Stimulated activated memory B cell treated with anti-CD40 and anti-IgM and Interleukin-4, amounts not matched to agents 10 μg/mL and 1 μg/mL and 100 μg/mL, for 72 hours (primary cell): ENCODE data around the gene MMP19.
"Not testable (repeated sequence)": the region's sequence is repeated elsewhere in the genome, so short reads cannot be mapped to it uniquely, and the experiment has no call there.

Experiments used
- ATAC-seq: fragments of 150-1000 bp; cut with Tn5 transposase; 2 replicates; pipeline ENCODE4 v1.10.0; 2021
- H3K27ac Mint-ChIP-seq: one replicate; pipeline ENCODE4 v1.8.0; 2022; ENCODE audit warnings: mild to moderate bottlenecking, mixed read lengths
- H3K27me3 Mint-ChIP-seq: one replicate; pipeline ENCODE4 v1.8.0; 2022; ENCODE audit warnings: mixed read lengths
- H3K36me3 Mint-ChIP-seq: one replicate; pipeline ENCODE4 v1.8.0; 2022; ENCODE audit warnings: mixed read lengths
- H3K4me1 Mint-ChIP-seq: one replicate; pipeline ENCODE4 v1.8.0; 2022; ENCODE audit warnings: mixed read lengths
- H3K4me3 Mint-ChIP-seq: one replicate; pipeline ENCODE4 v1.8.0; 2022; ENCODE audit warnings: mild to moderate bottlenecking, moderate library complexity, mixed read lengths
- H3K9me3 Mint-ChIP-seq: one replicate; pipeline ENCODE4 v1.8.0; 2022; ENCODE audit warnings: mixed read lengths

Gene MMP19, protein sequence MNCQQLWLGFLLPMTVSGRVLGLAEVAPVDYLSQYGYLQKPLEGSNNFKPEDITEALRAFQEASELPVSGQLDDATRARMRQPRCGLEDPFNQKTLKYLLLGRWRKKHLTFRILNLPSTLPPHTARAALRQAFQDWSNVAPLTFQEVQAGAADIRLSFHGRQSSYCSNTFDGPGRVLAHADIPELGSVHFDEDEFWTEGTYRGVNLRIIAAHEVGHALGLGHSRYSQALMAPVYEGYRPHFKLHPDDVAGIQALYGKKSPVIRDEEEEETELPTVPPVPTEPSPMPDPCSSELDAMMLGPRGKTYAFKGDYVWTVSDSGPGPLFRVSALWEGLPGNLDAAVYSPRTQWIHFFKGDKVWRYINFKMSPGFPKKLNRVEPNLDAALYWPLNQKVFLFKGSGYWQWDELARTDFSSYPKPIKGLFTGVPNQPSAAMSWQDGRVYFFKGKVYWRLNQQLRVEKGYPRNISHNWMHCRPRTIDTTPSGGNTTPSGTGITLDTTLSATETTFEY

DNA sequence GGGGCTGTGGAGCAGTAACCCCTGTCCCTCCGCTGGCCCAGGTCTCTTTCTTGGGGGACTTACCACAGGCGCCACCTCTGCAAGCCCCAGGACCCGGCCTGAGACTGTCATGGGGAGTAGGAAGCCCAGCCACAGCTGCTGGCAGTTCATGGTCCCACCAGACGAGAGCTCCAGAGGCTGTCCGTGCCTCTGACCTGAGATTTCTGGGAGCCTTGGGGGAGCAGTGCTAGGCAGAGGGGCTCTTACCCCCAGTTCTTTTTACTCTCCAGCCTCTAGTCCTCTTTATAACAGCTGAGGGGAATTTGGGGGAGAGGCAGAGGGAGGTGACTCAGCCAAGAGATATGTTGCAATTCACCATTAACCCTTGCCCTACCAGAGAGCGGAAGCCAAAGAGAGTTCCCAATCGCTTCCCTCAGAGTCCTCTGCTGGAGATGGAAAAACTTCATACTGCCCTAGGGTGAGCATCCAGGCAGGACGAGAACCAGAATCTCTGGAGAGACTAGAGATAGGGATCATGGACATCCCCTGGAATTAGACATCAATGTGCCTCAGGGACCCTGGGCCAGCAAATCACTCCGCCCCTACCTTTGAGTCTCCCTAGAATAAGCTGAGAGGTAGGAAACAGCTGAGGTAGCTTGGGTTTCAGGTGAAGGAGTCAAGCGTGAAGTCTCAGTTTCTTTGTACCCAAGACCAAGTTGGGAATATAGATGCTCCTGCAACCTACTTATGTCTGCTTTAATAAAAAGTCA, at the start of gene MMP19:
TSS of gene MMP19 (minus strand) at position 256 of the 749 bp plus-strand sequence. CDS start at position 150, 106 bp downstream.
- H3K4me3 Mint-ChIP-seq = no peak within 1 kb of the TSS

DNA sequence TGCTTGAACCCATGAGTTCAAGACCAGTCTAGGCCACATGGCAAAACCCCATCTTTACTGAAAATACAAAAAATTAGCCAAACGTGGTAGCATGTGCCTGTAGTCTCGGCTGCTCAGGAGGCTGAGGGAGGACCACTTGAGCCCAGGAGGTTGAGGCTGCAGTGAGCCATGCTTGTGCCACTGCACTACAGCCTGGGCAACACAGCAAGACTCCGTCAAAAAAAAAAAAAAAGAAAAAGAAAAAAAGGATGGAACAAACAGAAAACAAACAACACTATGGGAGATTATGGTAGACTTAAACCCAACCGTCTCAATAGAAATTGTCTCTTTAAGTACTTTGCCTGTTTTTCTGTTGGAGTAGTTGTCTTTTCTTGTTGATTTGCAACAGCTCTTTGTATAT, 48.6 kb upstream of the MMP19 start:
- H3K27ac Mint-ChIP-seq = no peak overlapping the region

More for the DNA sequence above, at the start of gene MMP19:
- Mint-ChIP-seq H3K4me1 (peaks cover 8% of the 10 kb centered on the region), H3K27ac (no peak within 1 kb of the TSS), H3K27me3 (peaks cover 19% of the 10 kb centered on the region), H3K9me3 (no peaks in the 10 kb centered on the region), H3K36me3 (no peaks in the 10 kb centered on the region)
- no peak for ATAC-seq

DNA sequence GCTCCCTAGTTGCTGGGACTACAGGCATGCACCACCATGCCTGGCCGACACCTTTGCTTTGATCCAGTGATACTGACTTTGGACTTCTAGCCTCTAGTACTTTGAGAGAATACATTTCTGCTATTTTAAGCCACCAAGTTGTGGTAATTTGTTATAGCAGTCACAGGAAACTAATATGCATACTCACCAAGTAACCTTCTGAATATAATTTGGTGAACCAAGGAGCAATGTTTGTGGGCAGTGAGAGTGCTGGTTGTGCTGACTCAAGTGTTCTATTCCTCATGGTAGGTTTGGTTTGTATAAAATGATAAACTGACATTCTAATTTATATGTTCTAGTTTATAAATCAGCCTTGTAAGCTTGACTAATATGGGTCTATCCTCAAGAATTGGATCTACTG, 42.4 kb upstream of the MMP19 start:
- no peaks in the 10 kb centered on the region for H3K9me3 Mint-ChIP-seq
- no peak for ATAC-seq
- no peak overlapping the region for H3K27ac Mint-ChIP-seq
- no peaks in the 10 kb centered on the region for H3K27me3 Mint-ChIP-seq
- no peaks in the 10 kb centered on the region for H3K4me1 Mint-ChIP-seq
- no peaks in the 10 kb centered on the region for H3K36me3 Mint-ChIP-seq
- no peak overlapping the region for H3K4me3 Mint-ChIP-seq

More for the DNA sequence above, 48.6 kb upstream of the MMP19 start:
- Mint-ChIP-seq H3K36me3 (peaks cover 6% of the 10 kb centered on the region), H3K4me3 (no peak overlapping the region), H3K27me3 (no peaks in the 10 kb centered on the region), H3K4me1 (no peaks in the 10 kb centered on the region), H3K9me3 (peaks cover 2% of the 10 kb centered on the region)
- ATAC-seq = no peak

DNA sequence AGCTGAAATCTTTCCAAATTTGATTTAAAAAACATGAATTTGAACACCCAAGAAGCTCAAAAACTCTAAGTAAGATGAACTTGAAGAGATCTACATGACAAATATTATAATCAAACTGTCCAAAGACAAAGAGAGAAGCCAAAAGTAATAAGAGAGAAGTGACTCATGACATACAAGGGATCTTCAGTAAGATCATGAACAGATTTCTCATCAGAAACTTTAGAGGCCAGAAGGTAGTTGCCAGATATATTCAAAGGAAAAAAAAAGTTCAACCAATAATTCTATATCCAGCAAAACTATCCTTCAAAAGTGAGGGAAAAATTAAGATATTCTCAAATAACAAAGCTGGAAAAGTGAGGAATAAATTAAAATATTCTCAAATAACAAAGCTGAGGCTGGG, 35.1 kb upstream of the MMP19 start:
- Mint-ChIP-seq H3K9me3 (peaks cover 8% of the 10 kb centered on the region), H3K4me3 (no peak overlapping the region), H3K4me1 (no peaks in the 10 kb centered on the region), H3K36me3 (peaks cover 10% of the 10 kb centered on the region), H3K27me3 (no peaks in the 10 kb centered on the region), H3K27ac (no peak overlapping the region)
- no peak for ATAC-seq

DNA sequence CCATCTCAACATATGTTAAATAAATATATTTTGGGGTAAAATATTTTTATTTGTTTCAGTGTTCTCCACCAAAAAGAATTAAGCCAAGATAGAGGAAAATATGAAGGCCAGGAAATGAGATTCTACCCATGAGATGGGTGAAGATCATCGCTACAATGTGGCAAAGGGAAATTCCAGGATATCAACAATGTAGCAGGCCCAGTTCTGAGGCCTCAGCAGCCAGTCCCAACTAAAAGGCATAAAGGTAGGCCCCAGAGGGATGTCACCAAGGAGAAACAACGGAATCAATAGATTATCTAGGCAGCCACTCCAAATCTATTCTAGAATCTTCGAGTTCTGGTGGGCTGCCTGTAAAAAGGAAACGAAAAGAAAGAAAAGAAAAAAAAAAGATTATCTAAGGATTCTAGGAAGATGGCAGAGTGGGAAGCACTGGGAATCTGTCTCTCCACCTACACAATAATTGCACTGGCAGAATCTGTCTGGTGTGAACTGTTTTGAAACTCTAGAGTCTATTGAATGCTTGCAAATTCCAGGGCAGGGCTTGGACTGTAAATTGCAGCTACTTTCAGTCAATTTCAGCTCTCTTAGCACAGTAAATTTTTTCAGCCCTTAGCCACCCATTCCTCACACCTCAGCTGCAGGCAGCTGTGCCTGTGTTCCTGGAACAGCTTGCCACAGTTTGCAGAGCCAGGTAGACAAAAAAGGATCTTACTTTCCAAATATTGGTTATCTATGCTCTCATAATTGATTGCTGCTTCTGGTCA, 33.1 kb upstream of the MMP19 start:
- H3K4me1 Mint-ChIP-seq = no peaks in the 10 kb centered on the region
- H3K9me3 Mint-ChIP-seq = peaks cover 8% of the 10 kb centered on the region
- no peak overlapping the region for H3K27ac Mint-ChIP-seq
- H3K4me3 Mint-ChIP-seq = no peak overlapping the region
- no peak for ATAC-seq
- H3K36me3 Mint-ChIP-seq = peaks cover 10% of the 10 kb centered on the region
- no peaks in the 10 kb centered on the region for H3K27me3 Mint-ChIP-seq

DNA sequence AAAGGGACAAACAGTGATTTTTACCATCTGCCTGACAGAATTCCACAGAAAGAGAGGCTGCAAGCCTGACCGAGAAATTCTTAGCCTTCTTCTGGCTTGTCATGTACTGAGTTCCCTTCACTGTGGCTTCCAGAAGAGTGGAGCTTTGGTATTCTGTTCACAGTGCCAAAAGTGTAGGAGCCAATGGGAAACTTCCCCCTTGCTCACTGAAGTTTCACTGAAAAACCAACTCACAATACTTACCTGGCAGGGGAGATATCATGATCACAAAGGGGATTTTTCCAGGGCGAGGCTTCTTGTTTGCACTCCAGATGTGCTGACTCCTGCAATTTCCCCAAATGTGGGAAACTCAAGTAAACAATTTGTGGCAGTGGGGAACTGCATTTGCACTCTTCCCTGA, 31.7 kb upstream of the MMP19 start:
- no peak overlapping the region for H3K4me3 Mint-ChIP-seq

DNA sequence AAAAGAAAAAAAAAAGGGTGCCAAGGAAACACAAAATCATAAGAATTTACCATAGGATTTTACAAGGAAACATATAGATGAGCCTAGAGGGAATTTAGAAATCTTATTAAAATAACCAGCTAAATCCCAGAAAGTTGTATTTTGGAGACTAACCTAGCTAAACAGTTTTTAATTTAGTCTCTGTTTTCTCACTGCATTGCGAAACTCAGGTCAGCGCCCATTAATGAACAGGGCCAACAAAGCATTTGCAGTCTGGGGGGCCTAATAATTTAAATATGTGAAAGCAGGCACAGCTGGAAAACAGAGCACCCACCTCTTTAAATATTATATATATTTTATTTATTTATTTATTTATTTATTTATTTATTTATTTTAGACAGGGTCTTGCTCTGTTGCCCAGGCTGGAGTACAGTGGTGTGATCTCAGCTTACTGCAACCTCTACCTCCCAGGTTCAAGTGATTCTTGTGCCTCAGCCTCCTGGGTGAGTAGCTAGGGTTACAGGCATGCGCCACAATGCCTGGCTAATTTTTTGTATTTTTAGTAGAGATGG, 23.8 kb upstream of the MMP19 start:
- H3K27me3 Mint-ChIP-seq, H3K4me1 Mint-ChIP-seq, H3K4me3 Mint-ChIP-seq, H3K27ac Mint-ChIP-seq, ATAC-seq, H3K9me3 Mint-ChIP-seq, H3K36me3 Mint-ChIP-seq: not testable (repeated sequence)

More for the DNA sequence above, 31.7 kb upstream of the MMP19 start:
- H3K27ac Mint-ChIP-seq = no peak overlapping the region
- peaks cover 8% of the 10 kb centered on the region for H3K9me3 Mint-ChIP-seq
- no peak for ATAC-seq
- no peaks in the 10 kb centered on the region for H3K27me3 Mint-ChIP-seq
- no peaks in the 10 kb centered on the region for H3K4me1 Mint-ChIP-seq
- H3K36me3 Mint-ChIP-seq = peaks cover 10% of the 10 kb centered on the region

DNA sequence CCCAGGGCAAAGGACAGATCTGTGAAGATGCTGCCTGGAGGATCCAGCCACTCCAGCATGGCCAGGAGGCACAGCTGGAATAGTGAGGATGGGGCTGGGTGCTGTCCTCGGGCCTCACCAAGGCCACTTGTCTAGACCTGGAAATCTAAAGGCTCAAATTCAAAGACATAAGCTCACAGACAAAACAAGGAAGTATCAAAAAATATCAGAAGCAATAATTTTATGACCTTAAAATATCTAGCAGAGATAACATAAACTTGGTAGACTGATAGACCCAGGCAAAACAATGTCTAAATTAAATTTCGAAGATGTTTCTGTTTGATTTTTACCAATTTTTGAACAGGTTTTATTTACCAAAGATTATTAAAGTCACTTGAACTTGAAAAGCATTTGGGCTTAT, 22.6 kb upstream of the MMP19 start:
- H3K27me3 Mint-ChIP-seq = no peaks in the 10 kb centered on the region
- ATAC-seq = no peak
- no peak overlapping the region for H3K4me3 Mint-ChIP-seq
- H3K4me1 Mint-ChIP-seq = no peaks in the 10 kb centered on the region
- H3K36me3 Mint-ChIP-seq = no peaks in the 10 kb centered on the region
- peaks cover 3% of the 10 kb centered on the region for H3K9me3 Mint-ChIP-seq
- H3K27ac Mint-ChIP-seq = no peak overlapping the region

DNA sequence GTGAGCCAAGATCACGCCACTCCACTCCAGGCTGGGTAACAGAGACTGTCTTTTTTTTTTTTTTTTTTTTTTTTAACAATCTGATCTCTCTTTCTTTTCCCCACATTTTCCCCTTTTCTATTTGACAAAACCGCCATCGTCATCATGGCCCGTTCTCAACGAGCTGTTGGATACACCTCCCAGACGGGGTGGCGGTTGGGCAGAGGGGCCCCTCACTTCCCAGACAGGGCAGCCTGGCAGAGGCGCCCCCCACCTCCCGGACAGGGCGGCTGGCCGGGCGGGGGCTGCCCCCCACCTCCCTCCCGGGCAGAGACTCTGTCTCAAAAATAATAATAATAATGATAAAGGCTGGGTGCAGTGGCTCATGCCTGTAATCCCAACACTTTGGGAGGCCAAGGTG, 20.2 kb upstream of the MMP19 start:
- H3K36me3 Mint-ChIP-seq, H3K27ac Mint-ChIP-seq: not testable (repeated sequence)

DNA sequence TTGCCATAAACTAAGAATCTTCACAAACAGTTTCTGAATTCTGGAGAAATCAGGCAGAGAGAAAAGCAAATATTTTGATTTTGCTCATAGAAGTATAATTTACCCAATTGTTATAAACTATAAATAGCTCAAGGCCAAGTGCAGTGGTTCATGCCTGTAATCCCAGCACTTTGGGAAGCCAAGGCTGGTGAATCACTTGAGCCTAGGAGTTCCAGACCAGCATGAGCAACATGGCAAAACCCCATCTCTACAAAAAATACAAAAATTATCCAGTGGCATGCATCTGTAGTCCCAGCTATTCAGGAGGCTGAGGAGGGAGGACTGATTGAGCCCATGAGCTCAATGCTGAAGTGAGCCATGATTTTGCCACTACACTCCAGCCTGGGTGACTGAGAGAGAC, 19.6 kb upstream of the MMP19 start:
- Mint-ChIP-seq H3K4me1 (no peaks in the 10 kb centered on the region), H3K36me3 (no peaks in the 10 kb centered on the region), H3K27ac (no peak overlapping the region), H3K9me3 (peaks cover 3% of the 10 kb centered on the region), H3K4me3 (no peak overlapping the region), H3K27me3 (no peaks in the 10 kb centered on the region)
- no peak for ATAC-seq

More for the DNA sequence above, 20.2 kb upstream of the MMP19 start:
- not testable (repeated sequence) for H3K9me3 Mint-ChIP-seq, H3K4me3 Mint-ChIP-seq, H3K4me1 Mint-ChIP-seq, ATAC-seq, H3K27me3 Mint-ChIP-seq

DNA sequence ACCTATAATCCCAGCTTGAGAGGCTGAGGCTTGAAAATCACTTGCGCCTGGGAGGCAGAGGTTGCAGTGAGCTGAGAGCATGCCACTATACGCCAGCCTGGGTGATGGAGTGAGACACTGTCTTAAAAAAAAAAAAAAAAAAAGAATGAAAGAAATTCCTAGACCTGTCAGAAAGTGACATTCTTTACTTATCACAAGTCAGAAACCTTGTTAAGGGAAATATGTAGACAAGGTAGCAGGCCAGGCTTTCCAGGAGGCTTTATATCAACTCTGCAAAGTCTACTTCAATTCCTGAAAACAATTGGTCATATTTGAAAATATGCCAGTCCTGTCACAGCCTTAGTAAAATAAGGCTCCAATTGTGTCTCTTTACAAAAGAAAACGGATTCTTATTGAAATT, 19.1 kb upstream of the MMP19 start:
- Mint-ChIP-seq H3K9me3 (peaks cover 3% of the 10 kb centered on the region), H3K27ac (no peak overlapping the region), H3K27me3 (no peaks in the 10 kb centered on the region), H3K4me1 (no peaks in the 10 kb centered on the region), H3K36me3 (no peaks in the 10 kb centered on the region), H3K4me3 (no peak overlapping the region)
- ATAC-seq = no peak

DNA sequence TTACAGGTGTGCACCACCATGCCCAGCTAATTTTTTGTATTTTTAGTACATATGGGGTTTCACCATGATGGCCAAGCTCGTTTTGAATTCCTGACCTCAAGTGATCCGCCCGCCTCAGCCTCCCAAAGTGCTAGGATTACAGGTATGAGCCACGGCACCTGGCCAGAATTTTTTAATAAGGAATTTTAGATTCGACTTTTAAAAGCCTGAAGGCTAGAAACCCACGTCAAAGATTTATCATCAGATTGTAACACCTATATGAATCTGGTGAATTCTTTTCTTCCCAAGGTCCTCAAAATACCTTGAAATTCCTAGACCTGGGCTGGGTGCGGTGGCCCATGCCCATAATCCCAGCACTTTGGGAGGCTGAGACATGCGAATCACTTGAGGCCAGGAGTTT, 18.7 kb upstream of the MMP19 start:
- no peaks in the 10 kb centered on the region for H3K4me1 Mint-ChIP-seq
- H3K27ac Mint-ChIP-seq = no peak overlapping the region
- H3K4me3 Mint-ChIP-seq = no peak overlapping the region
- H3K9me3 Mint-ChIP-seq = peaks cover 3% of the 10 kb centered on the region
- no peaks in the 10 kb centered on the region for H3K27me3 Mint-ChIP-seq
- ATAC-seq = no peak
- H3K36me3 Mint-ChIP-seq = no peaks in the 10 kb centered on the region

DNA sequence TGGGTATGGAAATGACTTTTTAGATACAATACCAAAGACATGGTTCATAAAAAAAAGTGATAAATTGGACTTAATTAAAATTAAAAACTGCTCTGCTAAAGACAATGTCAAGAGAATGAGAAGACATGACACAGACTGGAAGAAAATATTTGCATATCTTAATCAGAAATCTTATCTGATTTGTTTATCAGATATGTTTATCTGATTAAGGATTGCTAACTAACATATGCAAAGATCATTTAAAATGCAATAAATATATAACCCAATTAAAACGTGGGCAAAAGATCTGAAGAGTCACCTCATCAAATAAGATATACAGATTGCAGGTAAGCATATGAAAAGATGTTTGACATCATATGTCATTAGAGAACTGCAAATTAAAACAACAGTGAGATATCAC, 10.0 kb upstream of the MMP19 start:
- Mint-ChIP-seq H3K27me3 (peaks cover 23% of the 10 kb centered on the region), H3K4me1 (peaks cover under 1% of the 10 kb centered on the region), H3K4me3 (no peak overlapping the region), H3K27ac (no peak overlapping the region), H3K36me3 (no peaks in the 10 kb centered on the region), H3K9me3 (no peaks in the 10 kb centered on the region)
- no peak for ATAC-seq

DNA sequence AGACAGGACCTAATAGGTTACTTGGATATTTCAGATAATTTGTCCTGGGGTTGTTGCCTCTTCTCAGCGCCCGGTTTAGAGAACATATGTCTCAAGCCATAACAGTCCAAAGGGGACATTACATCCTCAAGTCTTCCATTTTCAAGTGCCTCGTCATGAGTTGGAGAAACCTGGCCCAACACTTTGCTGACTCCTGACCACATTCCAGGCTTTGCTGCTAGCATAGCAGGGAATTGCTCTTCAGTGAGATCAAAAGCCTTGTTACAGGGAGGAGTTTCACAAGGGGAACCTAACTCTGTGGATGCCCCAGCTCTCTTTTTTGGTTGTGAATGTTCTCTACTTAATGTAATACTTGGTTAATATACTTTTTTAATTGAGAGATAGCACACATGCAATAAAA, 8.2 kb upstream of the MMP19 start:
- peaks cover 23% of the 10 kb centered on the region for H3K27me3 Mint-ChIP-seq
- H3K27ac Mint-ChIP-seq = no peak overlapping the region
- no peak for ATAC-seq
- H3K36me3 Mint-ChIP-seq = no peaks in the 10 kb centered on the region
- H3K4me3 Mint-ChIP-seq = no peak overlapping the region
- peaks cover 8% of the 10 kb centered on the region for H3K4me1 Mint-ChIP-seq
- no peaks in the 10 kb centered on the region for H3K9me3 Mint-ChIP-seq

DNA sequence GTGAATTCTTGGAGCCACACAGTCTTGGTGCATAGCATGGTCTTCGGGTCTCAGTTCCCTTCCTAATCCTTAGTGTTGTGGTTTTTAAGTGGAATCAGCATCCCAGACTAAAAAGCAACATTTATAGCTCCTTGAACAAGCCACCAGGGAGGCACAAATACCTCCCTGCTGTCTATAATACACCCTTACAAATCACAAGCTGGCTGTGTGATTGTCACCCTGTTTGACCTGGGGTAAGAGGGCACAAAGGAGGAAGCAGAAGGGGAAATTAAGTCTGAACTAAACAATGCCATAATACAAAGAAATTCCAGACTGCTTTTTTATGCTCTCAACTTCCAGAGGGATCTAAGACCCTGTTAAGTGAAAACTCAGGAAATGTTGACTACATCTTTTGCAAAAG, 7.7 kb upstream of the MMP19 start:
- no peaks in the 10 kb centered on the region for H3K36me3 Mint-ChIP-seq
- peaks cover 23% of the 10 kb centered on the region for H3K27me3 Mint-ChIP-seq
- H3K9me3 Mint-ChIP-seq = no peaks in the 10 kb centered on the region
- peaks cover 8% of the 10 kb centered on the region for H3K4me1 Mint-ChIP-seq
- no peak overlapping the region for H3K27ac Mint-ChIP-seq
- ATAC-seq = no peak
- no peak overlapping the region for H3K4me3 Mint-ChIP-seq
